T-helper 17 cell (primary cell): ENCODE data around the gene HSDL1. TPM values are rescaled to one million over a fixed set of nuclear protein-coding genes. Genes with fewer than 3 reads are reported as not detected.

Source experiments
- ATAC-seq: fragments of 150-1000 bp; cut with Tn5 transposase; 2 replicates; pipeline ENCODE4 v1.10.0; 2021; ENCODE audit warnings: mild to moderate bottlenecking, moderate library complexity
- DNase-seq, 3 donors: peaks; one replicate each; pipeline versions ENCODE4 v3.0.0 to v3.0.0-alpha.2; 2020 to 2021
- H3K9me3 ChIP-seq: one replicate; pipeline ENCODE4 v1.7.0; 2013; ENCODE audit warnings: low read length, mild to moderate bottlenecking; ENCODE audit not compliant: control insufficient read depth, poor library complexity, severe bottlenecking
- H3K27ac Mint-ChIP-seq: one replicate; pipeline ENCODE4 v1.8.0; 2022; ENCODE audit warnings: mild to moderate bottlenecking, moderate library complexity, mixed read lengths
- H3K27me3 Mint-ChIP-seq: one replicate; pipeline ENCODE4 v1.8.0; 2022; ENCODE audit warnings: mixed read lengths
- H3K36me3 Mint-ChIP-seq: one replicate; pipeline ENCODE4 v1.8.0; 2022; ENCODE audit warnings: low read depth, mixed read lengths
- H3K4me1 Mint-ChIP-seq: one replicate; pipeline ENCODE4 v1.8.0; 2022; ENCODE audit warnings: mild to moderate bottlenecking, mixed read lengths
- H3K4me3 Mint-ChIP-seq: one replicate; pipeline ENCODE4 v1.8.0; 2022; ENCODE audit warnings: mild to moderate bottlenecking, moderate library complexity, mixed read lengths
- total RNA-seq, 4 donors: library from RNA in 2 of 4; stranded (reverse) in 2 of 4; gene quantifications; one replicate each; pipeline ENCODE4 v1.2.3 and lab custom pipeline; 2022 to 2026

Gene HSDL1
- total RNA-seq, 2 donors from 2014 or later, result 11.9 to 12.6 TPM

DNA sequence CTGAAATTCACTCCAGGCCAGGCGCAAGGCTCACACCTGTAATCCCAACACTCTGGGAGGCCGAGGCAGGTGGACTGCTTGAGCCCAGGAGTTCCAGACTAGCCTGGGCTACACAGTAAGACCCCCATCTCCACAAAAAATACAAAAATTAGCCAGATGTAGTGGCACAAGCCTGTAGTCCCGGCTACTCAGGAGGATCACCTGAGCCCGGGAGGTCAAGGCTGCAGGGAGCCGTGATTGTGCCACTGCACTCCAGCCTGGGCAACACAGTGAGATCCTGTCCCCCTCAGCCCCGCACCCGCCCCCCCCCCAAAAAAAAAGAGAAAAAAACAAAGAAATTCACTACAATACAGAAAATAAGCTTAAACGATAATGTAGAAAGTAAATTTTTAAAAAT lies 59.7 kb downstream of the HSDL1 start:
- H3K4me1 Mint-ChIP-seq, result peaks cover 33% of the 10 kb centered on the region
- H3K4me3 Mint-ChIP-seq, result no peak overlapping the region
- no peaks in the 10 kb centered on the region for H3K9me3 ChIP-seq
- H3K36me3 Mint-ChIP-seq, result peaks cover 9% of the 10 kb centered on the region
- peak overlapping the region; percentile 16 for H3K27ac Mint-ChIP-seq
- no peaks in the 10 kb centered on the region for H3K27me3 Mint-ChIP-seq
- DNase-seq (no peak), ATAC-seq (no peak)

DNA sequence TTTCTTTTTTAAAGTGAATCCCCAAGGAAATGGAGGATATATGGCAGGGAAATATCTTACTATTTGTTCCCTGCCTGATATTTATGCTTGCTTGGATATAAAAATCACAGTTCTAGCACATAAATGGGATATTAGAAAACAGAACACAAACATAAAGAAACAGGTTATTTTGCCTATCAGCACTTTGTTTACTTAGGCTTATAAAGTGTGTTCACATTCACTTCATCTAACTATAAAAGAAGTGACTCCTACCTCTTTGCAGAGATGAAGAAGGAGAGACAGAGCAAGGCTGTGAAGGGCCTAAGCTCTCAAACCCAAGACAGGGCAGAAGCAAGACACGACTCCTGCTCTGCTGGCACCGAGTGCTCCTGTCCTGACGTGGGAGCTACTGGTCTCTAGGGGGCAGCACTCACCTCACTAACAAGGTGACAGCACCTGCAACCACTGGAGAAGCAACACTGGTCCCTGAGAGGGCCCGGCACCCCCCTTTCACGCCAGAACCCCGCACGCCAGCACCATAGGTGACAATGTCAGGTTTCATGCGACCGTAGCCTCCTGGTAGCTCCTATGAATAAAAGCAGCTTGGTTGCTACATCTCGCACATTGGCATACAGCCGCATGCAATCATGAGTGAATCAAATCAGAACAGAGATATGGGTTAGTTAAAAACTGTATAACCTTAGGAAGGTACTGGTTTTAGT lies 60.3 kb downstream of the HSDL1 start:
- DNase-seq, result peak; percentile 41 to 55 (median 51)
- no peak overlapping the region for H3K4me3 Mint-ChIP-seq
- H3K4me1 Mint-ChIP-seq, result peaks cover 33% of the 10 kb centered on the region
- peaks cover 9% of the 10 kb centered on the region for H3K36me3 Mint-ChIP-seq
- no peaks in the 10 kb centered on the region for H3K9me3 ChIP-seq
- peak; percentile 87 for ATAC-seq
- H3K27me3 Mint-ChIP-seq, result no peaks in the 10 kb centered on the region
- H3K27ac Mint-ChIP-seq, result peak overlapping the region; percentile 16

DNA sequence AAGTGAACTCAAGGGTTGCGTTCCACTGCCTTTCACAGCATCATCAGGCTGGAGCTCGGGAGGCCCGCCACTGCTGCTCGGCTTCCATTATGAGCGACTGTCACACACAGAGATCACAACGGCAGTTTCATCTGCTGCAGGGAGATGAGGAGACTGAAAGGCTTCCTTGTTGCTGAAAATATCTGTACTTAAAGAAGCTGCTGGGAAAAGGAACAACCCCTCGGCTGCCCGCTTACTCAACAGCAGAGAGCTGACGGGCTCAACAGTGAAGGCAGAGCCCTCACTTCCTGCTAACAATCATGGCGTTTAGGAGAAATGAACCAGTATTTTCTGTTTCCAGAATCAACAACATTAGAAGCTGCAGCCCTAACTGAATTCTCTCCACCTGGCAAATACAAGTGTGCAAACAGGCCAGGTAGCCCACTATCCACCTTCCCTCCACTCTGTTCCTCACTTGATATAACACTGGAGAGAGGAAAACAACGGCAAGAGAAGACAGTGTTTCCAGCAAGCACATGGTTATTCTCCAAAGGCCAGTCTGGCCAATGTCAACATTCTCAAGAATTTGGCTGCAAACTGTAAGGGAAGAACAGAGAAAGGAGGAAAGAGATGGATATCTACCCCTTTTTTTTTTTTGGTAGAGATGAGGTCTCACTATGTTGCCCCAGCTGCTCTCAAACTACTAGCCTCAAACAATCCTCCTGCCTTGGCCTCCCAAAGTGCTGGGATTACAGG lies 62.0 kb downstream of the HSDL1 start:
- no peak for ATAC-seq
- Mint-ChIP-seq H3K4me1 (peaks cover 21% of the 10 kb centered on the region), H3K36me3 (peaks cover 6% of the 10 kb centered on the region), H3K27ac (no peak overlapping the region), H3K27me3 (no peaks in the 10 kb centered on the region), H3K4me3 (no peak overlapping the region)
- no peak for DNase-seq
- H3K9me3 ChIP-seq, result no peaks in the 10 kb centered on the region

DNA sequence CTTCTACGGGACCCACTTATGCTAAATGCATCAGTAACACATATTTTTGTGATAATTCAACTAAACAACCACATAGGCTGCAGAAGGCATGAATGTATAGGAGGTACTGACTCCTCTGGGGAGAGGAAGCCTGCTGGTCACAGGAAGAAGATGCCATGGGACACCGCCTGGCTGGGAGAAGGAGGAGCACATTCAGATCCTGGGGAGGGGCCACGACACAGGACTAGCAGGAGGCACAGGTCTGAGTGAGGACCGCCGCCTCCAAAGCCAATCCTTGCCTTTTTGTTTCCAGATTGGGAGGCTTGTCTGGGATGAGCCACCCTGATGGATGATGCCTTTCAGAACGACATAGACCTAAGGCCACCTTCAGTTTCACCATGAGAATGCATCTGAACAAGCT lies 62.9 kb downstream of the HSDL1 start:
- H3K27me3 Mint-ChIP-seq, result no peaks in the 10 kb centered on the region
- H3K4me3 Mint-ChIP-seq, result no peak overlapping the region
- ATAC-seq (no peak), DNase-seq (no peak)
- H3K27ac Mint-ChIP-seq, result no peak overlapping the region
- peaks cover 2% of the 10 kb centered on the region for H3K36me3 Mint-ChIP-seq
- H3K4me1 Mint-ChIP-seq, result peaks cover 23% of the 10 kb centered on the region
- H3K9me3 ChIP-seq, result no peaks in the 10 kb centered on the region

DNA sequence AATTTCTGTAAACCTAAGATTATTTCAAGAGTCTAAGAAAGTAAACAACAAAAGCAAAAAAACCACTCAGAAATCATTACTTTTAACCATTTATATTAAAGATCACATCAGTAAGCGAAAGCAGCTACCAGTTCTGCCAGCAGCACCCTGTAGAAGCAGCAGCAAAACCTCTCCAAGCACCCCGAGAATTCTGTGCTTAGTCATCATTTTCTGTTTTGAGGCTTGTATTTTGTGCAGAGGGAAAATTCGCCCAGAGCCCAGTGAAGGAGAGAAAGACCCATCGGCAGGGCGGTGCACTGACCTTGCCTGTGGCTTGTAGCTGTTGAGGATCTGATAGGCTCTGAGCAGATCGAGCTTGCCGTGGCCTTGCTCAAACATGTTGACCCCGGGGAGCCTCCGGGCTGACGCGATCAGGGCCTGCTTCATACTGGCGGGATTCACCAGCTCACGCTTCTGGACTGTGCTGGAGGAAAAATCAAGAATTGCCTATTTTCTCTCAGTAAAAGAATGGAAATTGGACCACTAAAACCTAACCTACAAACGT lies 63.5 kb downstream of the HSDL1 start:
- Mint-ChIP-seq H3K4me3 (no peak overlapping the region), H3K36me3 (peaks cover 2% of the 10 kb centered on the region), H3K27ac (no peak overlapping the region), H3K27me3 (no peaks in the 10 kb centered on the region), H3K4me1 (peaks cover 19% of the 10 kb centered on the region)
- no peak for ATAC-seq
- H3K9me3 ChIP-seq, result no peaks in the 10 kb centered on the region
- DNase-seq, result no peak

DNA sequence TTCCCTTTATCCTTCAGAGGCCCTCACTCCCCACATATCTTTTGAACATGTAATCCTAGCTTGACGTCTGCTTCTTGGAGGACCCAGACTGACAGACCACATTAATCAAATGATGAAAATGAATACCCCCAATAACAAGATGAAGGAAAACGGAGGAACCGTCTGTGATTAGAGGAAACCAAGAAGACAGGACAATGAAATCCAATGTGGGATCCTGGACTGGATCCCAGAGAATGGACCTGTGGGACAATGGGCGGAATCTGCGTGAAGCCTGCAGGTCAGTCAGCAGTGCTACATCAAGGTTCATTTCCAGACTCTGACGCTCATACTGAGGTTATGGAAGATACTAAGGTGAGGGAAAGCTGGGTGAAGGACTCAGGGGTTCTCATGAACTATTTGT lies 64.2 kb downstream of the HSDL1 start:
- no peak for DNase-seq
- H3K27me3 Mint-ChIP-seq, result no peaks in the 10 kb centered on the region
- no peak for ATAC-seq
- peaks cover 14% of the 10 kb centered on the region for H3K4me1 Mint-ChIP-seq
- no peaks in the 10 kb centered on the region for H3K9me3 ChIP-seq
- H3K36me3 Mint-ChIP-seq, result peaks cover 2% of the 10 kb centered on the region
- no peak overlapping the region for H3K4me3 Mint-ChIP-seq
- no peak overlapping the region for H3K27ac Mint-ChIP-seq

DNA sequence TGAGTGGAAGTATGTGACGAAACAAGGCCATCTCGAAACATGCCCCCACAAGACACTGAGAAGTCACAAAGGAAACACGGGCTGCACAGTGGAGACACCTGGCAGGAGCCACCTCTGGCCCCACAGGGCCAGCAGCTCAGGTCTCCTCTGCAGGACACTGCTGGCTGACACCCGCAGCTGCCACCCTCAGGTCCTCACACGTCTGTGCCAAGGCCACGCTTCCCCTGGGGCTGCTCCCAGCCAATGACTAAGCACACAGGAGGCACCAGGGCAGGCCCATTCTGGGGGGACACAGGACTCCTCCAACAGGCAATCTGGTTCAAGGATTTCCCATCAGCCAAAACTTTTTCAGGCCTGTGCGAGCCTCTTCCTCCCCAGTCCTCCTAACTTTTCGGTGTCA lies 64.6 kb downstream of the HSDL1 start:
- no peak for ATAC-seq
- Mint-ChIP-seq H3K27me3 (no peaks in the 10 kb centered on the region), H3K4me1 (peaks cover 15% of the 10 kb centered on the region), H3K36me3 (peaks cover 4% of the 10 kb centered on the region), H3K4me3 (no peak overlapping the region), H3K27ac (no peak overlapping the region)
- no peaks in the 10 kb centered on the region for H3K9me3 ChIP-seq
- no peak for DNase-seq

DNA sequence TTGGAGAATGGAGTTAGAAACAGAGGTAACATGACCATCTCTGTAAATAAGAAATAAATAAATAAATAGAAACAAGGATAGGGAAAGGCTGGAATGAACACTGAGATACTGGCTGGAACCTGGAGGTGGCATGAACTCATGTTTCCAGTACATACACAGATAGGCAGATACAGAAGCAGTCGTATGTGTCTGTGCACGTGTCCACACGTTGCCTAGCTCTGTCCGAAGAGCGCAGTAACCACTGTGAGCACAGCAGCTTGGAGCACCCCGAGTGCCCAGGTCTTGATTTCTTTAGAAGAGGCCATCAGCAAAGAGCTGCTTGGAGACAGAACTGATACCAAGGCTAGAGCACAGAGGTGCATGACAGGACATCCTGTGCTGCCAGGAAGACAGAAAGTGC lies 65.3 kb downstream of the HSDL1 start:
- H3K4me3 Mint-ChIP-seq, result peak overlapping the region; percentile 28
- peaks cover 12% of the 10 kb centered on the region for H3K4me1 Mint-ChIP-seq
- no peak overlapping the region for H3K27ac Mint-ChIP-seq
- peaks cover 4% of the 10 kb centered on the region for H3K36me3 Mint-ChIP-seq
- no peaks in the 10 kb centered on the region for H3K27me3 Mint-ChIP-seq
- DNase-seq, result no peak
- no peaks in the 10 kb centered on the region for H3K9me3 ChIP-seq
- ATAC-seq, result no peak

DNA sequence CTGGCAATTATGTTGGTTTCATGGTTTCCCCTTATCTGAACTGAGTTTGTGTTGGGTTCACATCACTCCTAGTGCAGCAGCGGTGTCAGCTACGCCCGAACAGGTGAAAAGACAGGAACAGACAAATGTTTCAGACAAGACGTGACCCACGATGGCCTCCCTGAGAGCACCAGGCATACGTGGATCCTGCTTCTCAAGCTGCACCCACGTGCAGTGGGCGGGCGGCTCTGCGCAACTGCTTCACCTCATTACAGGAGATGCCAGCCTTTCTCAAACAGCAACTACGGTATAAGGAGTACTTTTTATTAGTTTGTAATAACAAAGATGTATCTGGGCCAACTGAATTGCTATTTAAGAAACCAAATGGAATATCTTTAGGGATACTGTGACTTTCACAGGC lies 69.6 kb downstream of the HSDL1 start:
- no peaks in the 10 kb centered on the region for H3K27me3 Mint-ChIP-seq
- peak overlapping the region; percentile 51 for H3K27ac Mint-ChIP-seq
- no peaks in the 10 kb centered on the region for H3K9me3 ChIP-seq
- peaks cover 10% of the 10 kb centered on the region for H3K4me1 Mint-ChIP-seq
- ATAC-seq (no peak), DNase-seq (no peak)
- peaks cover 7% of the 10 kb centered on the region for H3K36me3 Mint-ChIP-seq
- no peak overlapping the region for H3K4me3 Mint-ChIP-seq

DNA sequence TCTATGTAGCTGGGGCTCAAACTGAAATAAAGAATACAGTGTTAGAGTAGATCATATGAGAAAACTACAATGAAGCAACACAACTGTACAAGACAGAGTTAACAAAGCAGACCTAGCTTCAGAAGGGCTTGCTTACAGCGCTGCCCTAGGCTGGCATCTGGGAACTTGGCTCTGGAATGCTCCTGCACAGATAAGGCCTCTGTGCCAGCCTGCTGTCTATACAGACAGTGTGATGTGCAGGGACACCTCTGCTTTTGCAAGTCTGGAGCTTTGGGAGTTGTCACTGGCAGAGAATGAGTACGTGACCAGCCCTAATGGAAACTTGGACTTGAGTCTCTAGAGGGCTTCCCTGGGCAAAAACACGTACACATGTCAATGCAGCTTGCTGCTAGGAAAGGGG lies 70.3 kb downstream of the HSDL1 start:
- H3K4me1 Mint-ChIP-seq, result peaks cover 10% of the 10 kb centered on the region
- peaks cover 7% of the 10 kb centered on the region for H3K36me3 Mint-ChIP-seq
- ATAC-seq (no peak), DNase-seq (no peak)
- no peaks in the 10 kb centered on the region for H3K9me3 ChIP-seq
- H3K4me3 Mint-ChIP-seq, result no peak overlapping the region
- peak overlapping the region; percentile 39 for H3K27ac Mint-ChIP-seq
- H3K27me3 Mint-ChIP-seq, result no peaks in the 10 kb centered on the region

Other genes starting within 250 kb of the HSDL1 start
- 1 to 10 TPM; 4.7 to 6.2 TPM for gene MLYCD, start 246.1 kb downstream of the HSDL1 start, total RNA-seq
- gene OSGIN1, start 191.9 kb downstream of the HSDL1 start, total RNA-seq, result 1 to 10 TPM; 1.1 to 1.4 TPM
- not detected for gene NECAB2, start 176.9 kb downstream of the HSDL1 start, total RNA-seq
- not detected for gene SLC38A8, start 102.4 kb downstream of the HSDL1 start, total RNA-seq
- gene MBTPS1, start 28.2 kb downstream of the HSDL1 start, total RNA-seq, result 100 to 1,000 TPM in 1 of 2 donors, 10 to 100 TPM in 1; 94.4 to 114 TPM
- gene DNAAF1, start 131 bp upstream of the HSDL1 start, total RNA-seq, result not detected
- gene TAF1C, start 41.9 kb upstream of the HSDL1 start, total RNA-seq, result 10 to 100 TPM; 61.8 to 84.5 TPM
- not detected for gene ADAD2, start 46.0 kb upstream of the HSDL1 start, total RNA-seq
- not detected for gene KCNG4, start 94.8 kb upstream of the HSDL1 start, total RNA-seq
- gene WFDC1, start 149.7 kb upstream of the HSDL1 start, total RNA-seq, result not detected
- not detected for gene ATP2C2, start 223.4 kb upstream of the HSDL1 start, total RNA-seq